ENCODE data around the gene ATG2B. TPM values are rescaled to one million over a fixed set of nuclear protein-coding genes. Genes with fewer than 3 reads are reported as not detected.

The ATG2B gene
- total and polyA plus RNA-seq, 2 donors (not counting 3 experiments of a cell fraction or from before 2014, with no cell fraction given), result 5.9 to 17.8 TPM

GRCh38 chr14:96235426-96235825 is 127.7 kb downstream of the ATG2B start:
- dilution Hi-C loops (cut with MboI; ENCODE audit: extremely low pct_ligation_motif_present, low sequenced_read_pairs) (no loop called here), intact Hi-C loops (cut with micrococcal nuclease) (no loop called here)
- H3K9me1 ChIP-seq (replicated peaks; ENCODE audit: control insufficient read depth, extremely low read depth, insufficient read depth, low read length), result no peaks in the 10 kb centered on the region
- no peaks in the 10 kb centered on the region for H3K36me3 ChIP-seq (ENCODE audit: control insufficient read depth in 2 of 2, extremely low read depth in 1 of 2, insufficient read depth in 2 of 2, low read length in 2 of 2)
- FAIRE-seq (no peak), DNase-seq (ENCODE audit: low read depth, low spot score) (no peak)
- H3K4me2 ChIP-seq (ENCODE audit: insufficient read depth, low read length), result no peak overlapping the region
- TF ChIP-seq, protein P1, sequence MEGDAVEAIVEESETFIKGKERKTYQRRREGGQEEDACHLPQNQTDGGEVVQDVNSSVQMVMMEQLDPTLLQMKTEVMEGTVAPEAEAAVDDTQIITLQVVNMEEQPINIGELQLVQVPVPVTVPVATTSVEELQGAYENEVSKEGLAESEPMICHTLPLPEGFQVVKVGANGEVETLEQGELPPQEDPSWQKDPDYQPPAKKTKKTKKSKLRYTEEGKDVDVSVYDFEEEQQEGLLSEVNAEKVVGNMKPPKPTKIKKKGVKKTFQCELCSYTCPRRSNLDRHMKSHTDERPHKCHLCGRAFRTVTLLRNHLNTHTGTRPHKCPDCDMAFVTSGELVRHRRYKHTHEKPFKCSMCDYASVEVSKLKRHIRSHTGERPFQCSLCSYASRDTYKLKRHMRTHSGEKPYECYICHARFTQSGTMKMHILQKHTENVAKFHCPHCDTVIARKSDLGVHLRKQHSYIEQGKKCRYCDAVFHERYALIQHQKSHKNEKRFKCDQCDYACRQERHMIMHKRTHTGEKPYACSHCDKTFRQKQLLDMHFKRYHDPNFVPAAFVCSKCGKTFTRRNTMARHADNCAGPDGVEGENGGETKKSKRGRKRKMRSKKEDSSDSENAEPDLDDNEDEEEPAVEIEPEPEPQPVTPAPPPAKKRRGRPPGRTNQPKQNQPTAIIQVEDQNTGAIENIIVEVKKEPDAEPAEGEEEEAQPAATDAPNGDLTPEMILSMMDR (IDR thresholded peaks at IDR 0.05; ENCODE audit: extremely low read depth in 1 of 2, insufficient read depth in 1 of 2, low read depth in 1 of 2, low read length in 2 of 2), result no peak
- TF ChIP-seq MAX (IDR thresholded peaks at IDR 0.05; ENCODE audit: insufficient read depth, insufficient read length) (no peak), MYC (IDR thresholded peaks at IDR 0.05; ENCODE audit: low read depth, low read length) (no peak), JUN (IDR thresholded peaks at IDR 0.05; ENCODE audit: borderline replicate concordance, insufficient read depth, insufficient read length, low read depth) (no peak), EZH2 (IDR thresholded peaks at IDR 0.05; ENCODE audit: borderline replicate concordance, low read depth, low read length, severe bottlenecking) (no peak), POLR2AphosphoS5 (IDR thresholded peaks at IDR 0.05; ENCODE audit: insufficient read depth, low read depth, low read length) (no peak), FOS (IDR thresholded peaks at IDR 0.05; ENCODE audit: borderline replicate concordance, insufficient read depth, low read length) (no peak), GATA2 (IDR thresholded peaks at IDR 0.05; ENCODE audit: insufficient read depth, insufficient read length, low read depth, low read length) (no peak), POLR2A (IDR thresholded peaks at IDR 0.05; ENCODE audit: low read depth, low read length) (no peak)
- no peak overlapping the region for H3K27ac ChIP-seq (ENCODE audit: insufficient read depth, low read depth, low read length)
- POLR2A ChIA-PET, result no interaction called here
- H4K20me1 ChIP-seq (replicated peaks; ENCODE audit: control insufficient read depth, extremely low read depth, insufficient read depth, low read length), result no peaks in the 10 kb centered on the region
- no peaks in the 10 kb centered on the region for H3K4me1 ChIP-seq (ENCODE audit: control insufficient read depth, extremely low read depth, insufficient read depth, low read length)
- no peaks in the 10 kb centered on the region for H3K79me2 ChIP-seq (ENCODE audit: control insufficient read depth, insufficient read depth, low read length)
- H3K4me3 ChIP-seq (replicated peaks in 1 of 3; ENCODE audit: insufficient read depth in 1 of 3, low read depth in 1 of 3, low read length in 3 of 3), result no peak overlapping the region
- no TSS peak for BruUV-seq (replicated peaks)
- CTCF ChIA-PET, result interaction anchor here (0.8 kb wide), 1 partner anchor 40 kb away, joined by 3 read pairs; no protein-coding TSS in a partner anchor
- H3K9ac ChIP-seq (replicated peaks; ENCODE audit: extremely low read depth, insufficient read depth, low read length), result no peak overlapping the region
- H2AFZ ChIP-seq (ENCODE audit: low read depth, low read length), result no peak overlapping the region
- H3K27me3 ChIP-seq (ENCODE audit: control insufficient read depth in 2 of 2, insufficient read depth in 2 of 2, low read length in 2 of 2), result no peaks in the 10 kb centered on the region
- no peaks in the 10 kb centered on the region for H3K9me3 ChIP-seq (replicated peaks; ENCODE audit: control insufficient read depth, insufficient read depth, low read length)

Measured in endothelial cell of umbilical vein (primary cell).